GM12878 (cell line): Measurements from ENCODE around the gene SMAD5. TPM values are rescaled to one million over a fixed set of nuclear protein-coding genes. Genes with fewer than 3 reads are reported as not detected.

Source experiments
- ASH2L ChIP-seq: fragments of 300-600, 200-600 bp; sonication (generic); IDR thresholded peaks from 2 replicates; pipeline ENCODE4 v1.6.1; 2017; ENCODE audit warnings: low read depth, mild to moderate bottlenecking, borderline replicate concordance
- CEBPB ChIP-seq, 2 experiments: fragments of 150-350 bp in 1 of 2; IDR thresholded peaks; 2 replicates each; pipeline ENCODE4 v1.6.1; 2012 to 2014; ENCODE audit warnings: low read depth in 2 of 2, low read length in 2 of 2, borderline replicate concordance in 1 of 2, inconsistent platforms in 1 of 2
- CREM ChIP-seq: IDR thresholded peaks from 2 replicates; pipeline ENCODE4 v1.6.1; 2014; ENCODE audit warnings: antibody characterized with exemption, low read depth
- GATAD2B ChIP-seq: fragments of 450-650 bp; conservative IDR thresholded peaks from 2 replicates; pipeline ENCODE4 v1.6.1; 2017; ENCODE audit warnings: low read depth, mild to moderate bottlenecking, moderate library complexity
- HDAC2 ChIP-seq: fragments of 200-600 bp; sonication (generic); IDR thresholded peaks from 2 replicates; pipeline ENCODE4 v1.6.1; 2017
- IKZF1 ChIP-seq: fragments of 450-650 bp; conservative IDR thresholded peaks from 2 replicates; pipeline ENCODE4 v1.6.1; 2017; ENCODE audit warnings: antibody characterized with exemption, mild to moderate bottlenecking
- KDM1A ChIP-seq: fragments of 200-600 bp; sonication (generic); IDR thresholded peaks from 2 replicates; pipeline ENCODE4 v1.6.1; 2016; ENCODE audit warnings: borderline replicate concordance
- KLF5 ChIP-seq: fragments of 450-650 bp; IDR thresholded peaks from 2 replicates; pipeline ENCODE4 v1.6.1; 2014; ENCODE audit warnings: mild to moderate bottlenecking; ENCODE audit not compliant: partially characterized antibody
- NBN ChIP-seq: fragments of 450-650 bp; IDR thresholded peaks from 2 replicates; pipeline ENCODE4 v1.6.1; 2016
- NFXL1 ChIP-seq: fragments of 450-650 bp; IDR thresholded peaks from 2 replicates; pipeline ENCODE4 v1.6.1; 2017; ENCODE audit warnings: antibody characterized with exemption, mild to moderate bottlenecking, borderline replicate concordance
- NKRF ChIP-seq: fragments of 450-650 bp; conservative IDR thresholded peaks from 2 replicates; pipeline ENCODE4 v1.6.1; 2017; ENCODE audit warnings: mild to moderate bottlenecking, moderate library complexity
- NRF1 ChIP-seq: conservative IDR thresholded peaks from 2 replicates; pipeline ENCODE4 v1.6.1; 2011; ENCODE audit warnings: mild to moderate bottlenecking, low read depth, low read length, improper control_type of control experiment
- RB1 ChIP-seq: fragments of 450-650 bp; formaldehyde crosslinking; IDR thresholded peaks from 2 replicates; pipeline ENCODE4 v1.6.1; 2017; ENCODE audit warnings: mild to moderate bottlenecking, borderline replicate concordance
- RELA ChIP-seq: fragments of 450-650 bp; IDR thresholded peaks from 2 replicates; pipeline ENCODE4 v1.8.0; 2014; ENCODE audit warnings: borderline replicate concordance; ENCODE audit not compliant: partially characterized antibody
- SREBF2 ChIP-seq: IDR thresholded peaks from 2 replicates; pipeline ENCODE4 v1.6.1; 2012; ENCODE audit warnings: mild to moderate bottlenecking, low read length
- ZBTB11 ChIP-seq: fragments of 450-650 bp; formaldehyde crosslinking; IDR thresholded peaks from 2 replicates; pipeline ENCODE4 v1.5.0; 2022; ENCODE audit warnings: mild to moderate bottlenecking, missing genetic modification characterization
- ZSCAN29 ChIP-seq: fragments of 450-650 bp; IDR thresholded peaks from 2 replicates; pipeline ENCODE4 v1.6.1; 2017; ENCODE audit warnings: mild to moderate bottlenecking, moderate library complexity
- polyA plus RNA-seq, 11 experiments: library from polyadenylated mRNA; depleted of rRNA in 4 of 11; unstranded in 6 of 11; stranded (reverse) in 5 of 11; fragments of >200 nt; fragmentation: Nextera tagmentation in 4 of 11; fragmentation: Illumina TruSeq in 1 of 11; extraction: Ambion mirVana in 4 of 11; extraction: Trizol in 1 of 11; gene quantifications; 1 replicate in 1 of 11; 2 replicates in 10 of 11; pipeline versions ENCODE4 v1.2.1 to v1.2.3, GENCODE V29; 2011 to 2016; ENCODE audit warnings: inconsistent platforms in 2 of 11, missing spikeins in 2 of 11, low read depth in 1 of 11
- total RNA-seq, 4 experiments: library from RNA; depleted of rRNA in 3 of 4; stranded (reverse); fragments of >200 nt in 3 of 4; fragmentation: Illumina TruSeq in 1 of 4; extraction: Trizol in 1 of 4; gene quantifications; 2 replicates each; pipeline versions ENCODE4 v1.2.1 to v1.2.3, GENCODE V29; 2013 to 2021
- TF ChIP-seq, protein P1 (sequence below): fragments of 450-650 bp; IDR thresholded peaks from 2 replicates; pipeline ENCODE4 v1.6.1; 2017; ENCODE audit warnings: mild to moderate bottlenecking
- TF ChIP-seq, protein P2 (sequence below): fragments of 450-650 bp; IDR thresholded peaks from 2 replicates; pipeline ENCODE4 v1.6.1; 2017; ENCODE audit warnings: mild to moderate bottlenecking, moderate library complexity

Gene SMAD5
- total and polyA plus RNA-seq, 10 of the 15 experiments (the other 5 are each of a cell fraction or from before 2014, with no cell fraction given): 3.6 to 40.6 (median 11.7) TPM

DNA sequence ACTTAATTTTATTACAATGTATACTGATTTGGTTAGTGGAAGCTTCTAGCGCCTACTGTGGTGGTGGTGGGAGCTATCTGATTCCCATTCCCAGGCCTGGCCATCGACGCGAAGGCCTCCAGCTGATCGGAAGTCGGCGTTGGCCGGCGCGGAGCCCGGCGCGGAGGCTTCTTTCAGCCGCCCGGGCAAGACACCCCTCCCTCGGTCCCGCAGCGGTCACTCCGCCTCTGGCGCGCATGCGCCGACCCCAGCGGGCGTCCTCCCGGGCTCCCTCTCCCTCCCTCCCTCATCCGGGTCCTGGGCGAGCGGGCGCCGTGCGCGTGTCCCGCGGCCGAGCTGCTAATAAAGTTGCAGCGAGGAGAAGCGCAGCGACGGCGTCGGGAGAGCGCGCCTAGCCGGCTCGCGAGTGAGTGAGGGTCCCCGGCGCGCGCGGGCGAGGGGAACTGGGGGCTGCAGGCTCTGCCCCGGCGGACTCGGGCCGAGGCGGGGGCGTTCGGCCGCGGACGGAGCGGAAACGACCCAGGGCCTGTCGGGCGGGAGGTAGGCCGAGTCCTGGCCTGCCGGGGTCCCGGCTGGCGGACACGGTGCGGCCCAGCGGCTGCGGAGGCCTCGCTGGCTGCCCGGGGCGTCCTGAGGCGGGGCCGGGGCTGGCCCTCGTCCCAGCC is at the start of gene SMAD5 (continued):
- TF ChIP-seq, protein P1, sequence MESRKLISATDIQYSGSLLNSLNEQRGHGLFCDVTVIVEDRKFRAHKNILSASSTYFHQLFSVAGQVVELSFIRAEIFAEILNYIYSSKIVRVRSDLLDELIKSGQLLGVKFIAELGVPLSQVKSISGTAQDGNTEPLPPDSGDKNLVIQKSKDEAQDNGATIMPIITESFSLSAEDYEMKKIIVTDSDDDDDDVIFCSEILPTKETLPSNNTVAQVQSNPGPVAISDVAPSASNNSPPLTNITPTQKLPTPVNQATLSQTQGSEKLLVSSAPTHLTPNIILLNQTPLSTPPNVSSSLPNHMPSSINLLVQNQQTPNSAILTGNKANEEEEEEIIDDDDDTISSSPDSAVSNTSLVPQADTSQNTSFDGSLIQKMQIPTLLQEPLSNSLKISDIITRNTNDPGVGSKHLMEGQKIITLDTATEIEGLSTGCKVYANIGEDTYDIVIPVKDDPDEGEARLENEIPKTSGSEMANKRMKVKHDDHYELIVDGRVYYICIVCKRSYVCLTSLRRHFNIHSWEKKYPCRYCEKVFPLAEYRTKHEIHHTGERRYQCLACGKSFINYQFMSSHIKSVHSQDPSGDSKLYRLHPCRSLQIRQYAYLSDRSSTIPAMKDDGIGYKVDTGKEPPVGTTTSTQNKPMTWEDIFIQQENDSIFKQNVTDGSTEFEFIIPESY: no peak
- TF ChIP-seq ZBTB11 (no peak; the same call in 1 of the 2 replicates), GATAD2B (peak; percentile 99), IKZF1 (peak; percentile 94), CEBPB (IDR thresholded peaks at IDR 0.05; ENCODE audit: borderline replicate concordance in 1 of 2, low read depth in 2 of 2, low read length in 2 of 2) (no peak), RB1 (peak; percentile 90; the same call in 1 of the 2 replicates), NKRF (peak; percentile 91), ASH2L (peak; percentile 91; the same call in 1 of the 2 replicates), HDAC2 (no peak), KDM1A (no peak), KLF5 (peak; percentile 68), NBN (0 out of 2 replicates have a peak, but pooled peaks have one; percentile 25), RELA (peak; percentile 37), NRF1 (peak; percentile 59), NFXL1 (0 out of 2 replicates have a peak, but pooled peaks have one; percentile 55), SREBF2 (no peak), CREM (peak; percentile 68; the same call in 1 of the 2 replicates), ZSCAN29 (peak; percentile 63; the same call in 1 of the 2 replicates)
- TF ChIP-seq, protein P2, sequence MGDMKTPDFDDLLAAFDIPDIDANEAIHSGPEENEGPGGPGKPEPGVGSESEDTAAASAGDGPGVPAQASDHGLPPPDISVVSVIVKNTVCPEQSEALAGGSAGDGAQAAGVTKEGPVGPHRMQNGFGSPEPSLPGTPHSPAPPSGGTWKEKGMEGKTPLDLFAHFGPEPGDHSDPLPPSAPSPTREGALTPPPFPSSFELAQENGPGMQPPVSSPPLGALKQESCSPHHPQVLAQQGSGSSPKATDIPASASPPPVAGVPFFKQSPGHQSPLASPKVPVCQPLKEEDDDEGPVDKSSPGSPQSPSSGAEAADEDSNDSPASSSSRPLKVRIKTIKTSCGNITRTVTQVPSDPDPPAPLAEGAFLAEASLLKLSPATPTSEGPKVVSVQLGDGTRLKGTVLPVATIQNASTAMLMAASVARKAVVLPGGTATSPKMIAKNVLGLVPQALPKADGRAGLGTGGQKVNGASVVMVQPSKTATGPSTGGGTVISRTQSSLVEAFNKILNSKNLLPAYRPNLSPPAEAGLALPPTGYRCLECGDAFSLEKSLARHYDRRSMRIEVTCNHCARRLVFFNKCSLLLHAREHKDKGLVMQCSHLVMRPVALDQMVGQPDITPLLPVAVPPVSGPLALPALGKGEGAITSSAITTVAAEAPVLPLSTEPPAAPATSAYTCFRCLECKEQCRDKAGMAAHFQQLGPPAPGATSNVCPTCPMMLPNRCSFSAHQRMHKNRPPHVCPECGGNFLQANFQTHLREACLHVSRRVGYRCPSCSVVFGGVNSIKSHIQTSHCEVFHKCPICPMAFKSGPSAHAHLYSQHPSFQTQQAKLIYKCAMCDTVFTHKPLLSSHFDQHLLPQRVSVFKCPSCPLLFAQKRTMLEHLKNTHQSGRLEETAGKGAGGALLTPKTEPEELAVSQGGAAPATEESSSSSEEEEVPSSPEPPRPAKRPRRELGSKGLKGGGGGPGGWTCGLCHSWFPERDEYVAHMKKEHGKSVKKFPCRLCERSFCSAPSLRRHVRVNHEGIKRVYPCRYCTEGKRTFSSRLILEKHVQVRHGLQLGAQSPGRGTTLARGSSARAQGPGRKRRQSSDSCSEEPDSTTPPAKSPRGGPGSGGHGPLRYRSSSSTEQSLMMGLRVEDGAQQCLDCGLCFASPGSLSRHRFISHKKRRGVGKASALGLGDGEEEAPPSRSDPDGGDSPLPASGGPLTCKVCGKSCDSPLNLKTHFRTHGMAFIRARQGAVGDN: peak; percentile 88
